LNCAP (cell line): ENCODE results near the gene HAUS3.
A peak's percentile ranks its signal among the peaks of the same experiment; 100 is the strongest.

Experiments used
- CTCF ChIP-seq: fragments of 450-650 bp; IDR thresholded peaks from 2 replicates; pipeline ENCODE4 v1.5.1; 2017; ENCODE audit warnings: mild to moderate bottlenecking

The HAUS3 gene

GRCh38 chr4:2281575-2282343 is 39.8 kb upstream of the HAUS3 start:
- TF ChIP-seq CTCF = no peak

- 0 out of 2 replicates have a peak, but pooled peaks have one; percentile 10 for TF ChIP-seq CTCF
Measured at GRCh38 chr4:2280531-2281300, 38.8 kb upstream of the HAUS3 start.

GRCh38 chr4:2277956-2278355 is 36.0 kb upstream of the HAUS3 start:
- no peak for TF ChIP-seq CTCF

GRCh38 chr4:2276581-2277325 is 34.8 kb upstream of the HAUS3 start:
- TF ChIP-seq CTCF = no peak

- no peak for TF ChIP-seq CTCF
Measured at GRCh38 chr4:2275546-2276251, 33.8 kb upstream of the HAUS3 start.

GRCh38 chr4:2274320-2275043 is 32.6 kb upstream of the HAUS3 start:
- TF ChIP-seq CTCF = no peak
